SK-N-MC (cell line): Measurements from ENCODE around the gene FCER2.

Experiments
- EZH2 ChIP-seq: fragments of 200-600 bp; sonication (generic); IDR thresholded peaks from one replicate; pipeline ENCODE4 v1.6.1; 2017; ENCODE audit warnings: antibody characterized with exemption
- POLR2AphosphoS5 ChIP-seq: IDR thresholded peaks from 2 replicates; pipeline ENCODE4 v1.6.1; 2012; ENCODE audit warnings: mild to moderate bottlenecking, low read depth, low read length, borderline replicate concordance

DNA sequence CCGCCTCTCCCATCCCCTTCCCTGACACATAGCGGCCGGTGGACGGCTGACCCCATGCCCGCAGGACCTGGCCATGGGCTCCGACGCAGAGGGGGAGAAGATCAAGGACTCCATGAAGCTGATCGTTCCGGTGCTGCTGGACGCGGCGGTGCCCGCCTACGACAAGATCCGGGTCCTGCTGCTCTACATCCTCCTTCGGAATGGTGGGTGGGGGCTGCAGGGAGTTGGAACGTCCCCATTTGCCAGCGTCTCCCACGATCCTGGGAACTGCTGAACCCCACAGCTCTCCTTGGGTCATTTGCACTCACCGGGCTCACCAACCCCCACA lies 57.4 kb downstream of the FCER2 start:
- TF ChIP-seq POLR2AphosphoS5 (no peak), EZH2 (no peak)
